GM12865 (cell line): ENCODE data around the gene RAB14.

Experiments used
- DNase-seq: peaks from one replicate; pipeline ENCODE4 v3.0.0; 2010; ENCODE audit warnings: low read depth
- H3K4me3 ChIP-seq: 2 replicates; pipeline ENCODE4 v1.5.1; 2011; ENCODE audit warnings: mild to moderate bottlenecking, low read depth, low read length, control low read depth
- CTCF ChIP-seq: IDR thresholded peaks from 2 replicates; pipeline ENCODE4 v1.5.1; 2011; ENCODE audit warnings: low read length, control low read depth, low read depth, inconsistent platforms; ENCODE audit not compliant: insufficient read depth; ENCODE audit errors: missing control alignments

The RAB14 gene

GRCh38 chr9:121192518-121192917 is 9.2 kb downstream of the RAB14 start:
- no peak overlapping the region for H3K4me3 ChIP-seq
- DNase-seq: no peak
- no peak for TF ChIP-seq CTCF

GRCh38 chr9:121191235-121191634 is 10.4 kb downstream of the RAB14 start:
- H3K4me3 ChIP-seq: no peak overlapping the region
- no peak for DNase-seq
- no peak for TF ChIP-seq CTCF

- no peak for TF ChIP-seq CTCF
These were observed 12.0 kb downstream of the RAB14 start for GRCh38 chr9:121189660-121190059.

GRCh38 chr9:121189006-121189405 is 12.7 kb downstream of the RAB14 start:
- no peak for DNase-seq
- TF ChIP-seq CTCF: no peak
- H3K4me3 ChIP-seq: no peak overlapping the region

More at GRCh38 chr9:121189660-121190059, 12.0 kb downstream of the RAB14 start:
- no peak overlapping the region for H3K4me3 ChIP-seq
- DNase-seq: no peak

GRCh38 chr9:121187636-121188305 is 13.9 kb downstream of the RAB14 start:
- no peak overlapping the region for H3K4me3 ChIP-seq
- no peak for DNase-seq
- TF ChIP-seq CTCF: no peak

- no peak overlapping the region for H3K4me3 ChIP-seq
- DNase-seq: no peak
- TF ChIP-seq CTCF: no peak
These were observed 15.8 kb downstream of the RAB14 start for GRCh38 chr9:121185774-121186403.
